ENCODE results near the gene MYH4. TPM values are rescaled to one million over a fixed set of nuclear protein-coding genes. Genes with fewer than 3 reads are reported as not detected.

MYH4 gene
- total and polyA plus RNA-seq, 4 donors, result 0.19 TPM; not detected in 3

DNA sequence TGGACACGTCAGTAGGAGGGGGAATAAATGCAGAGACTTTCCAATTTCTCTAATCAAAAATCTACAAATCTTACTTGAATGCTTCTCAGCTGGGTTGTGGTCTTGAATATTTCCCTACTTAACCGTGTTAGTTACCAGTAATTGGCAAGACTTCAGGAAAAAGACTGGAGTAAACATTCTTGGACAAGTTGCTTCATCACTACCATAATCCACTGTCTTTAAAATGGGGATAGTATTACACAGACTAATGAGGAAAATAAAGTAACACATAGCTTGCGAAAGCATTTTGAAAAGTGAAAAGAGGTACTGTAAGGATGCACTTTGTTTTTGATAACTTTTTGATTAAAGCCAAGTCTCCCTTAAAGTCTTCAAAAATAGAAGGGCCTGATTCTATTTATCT is 30.6 kb upstream of the MYH4 start:
- no peak for TF ChIP-seq FOXA1 (IDR thresholded peaks at IDR 0.05)
- TF ChIP-seq, protein P1, sequence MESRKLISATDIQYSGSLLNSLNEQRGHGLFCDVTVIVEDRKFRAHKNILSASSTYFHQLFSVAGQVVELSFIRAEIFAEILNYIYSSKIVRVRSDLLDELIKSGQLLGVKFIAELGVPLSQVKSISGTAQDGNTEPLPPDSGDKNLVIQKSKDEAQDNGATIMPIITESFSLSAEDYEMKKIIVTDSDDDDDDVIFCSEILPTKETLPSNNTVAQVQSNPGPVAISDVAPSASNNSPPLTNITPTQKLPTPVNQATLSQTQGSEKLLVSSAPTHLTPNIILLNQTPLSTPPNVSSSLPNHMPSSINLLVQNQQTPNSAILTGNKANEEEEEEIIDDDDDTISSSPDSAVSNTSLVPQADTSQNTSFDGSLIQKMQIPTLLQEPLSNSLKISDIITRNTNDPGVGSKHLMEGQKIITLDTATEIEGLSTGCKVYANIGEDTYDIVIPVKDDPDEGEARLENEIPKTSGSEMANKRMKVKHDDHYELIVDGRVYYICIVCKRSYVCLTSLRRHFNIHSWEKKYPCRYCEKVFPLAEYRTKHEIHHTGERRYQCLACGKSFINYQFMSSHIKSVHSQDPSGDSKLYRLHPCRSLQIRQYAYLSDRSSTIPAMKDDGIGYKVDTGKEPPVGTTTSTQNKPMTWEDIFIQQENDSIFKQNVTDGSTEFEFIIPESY (IDR thresholded peaks at IDR 0.05), result no peak
- TF ChIP-seq GABPA (IDR thresholded peaks at IDR 0.05 in 1 of 2, conservative IDR thresholded peaks at IDR 0.05 in 1 of 2), result no peak
- TF ChIP-seq RAD21 (IDR thresholded peaks at IDR 0.05), result no peak
- TF ChIP-seq, protein P2, sequence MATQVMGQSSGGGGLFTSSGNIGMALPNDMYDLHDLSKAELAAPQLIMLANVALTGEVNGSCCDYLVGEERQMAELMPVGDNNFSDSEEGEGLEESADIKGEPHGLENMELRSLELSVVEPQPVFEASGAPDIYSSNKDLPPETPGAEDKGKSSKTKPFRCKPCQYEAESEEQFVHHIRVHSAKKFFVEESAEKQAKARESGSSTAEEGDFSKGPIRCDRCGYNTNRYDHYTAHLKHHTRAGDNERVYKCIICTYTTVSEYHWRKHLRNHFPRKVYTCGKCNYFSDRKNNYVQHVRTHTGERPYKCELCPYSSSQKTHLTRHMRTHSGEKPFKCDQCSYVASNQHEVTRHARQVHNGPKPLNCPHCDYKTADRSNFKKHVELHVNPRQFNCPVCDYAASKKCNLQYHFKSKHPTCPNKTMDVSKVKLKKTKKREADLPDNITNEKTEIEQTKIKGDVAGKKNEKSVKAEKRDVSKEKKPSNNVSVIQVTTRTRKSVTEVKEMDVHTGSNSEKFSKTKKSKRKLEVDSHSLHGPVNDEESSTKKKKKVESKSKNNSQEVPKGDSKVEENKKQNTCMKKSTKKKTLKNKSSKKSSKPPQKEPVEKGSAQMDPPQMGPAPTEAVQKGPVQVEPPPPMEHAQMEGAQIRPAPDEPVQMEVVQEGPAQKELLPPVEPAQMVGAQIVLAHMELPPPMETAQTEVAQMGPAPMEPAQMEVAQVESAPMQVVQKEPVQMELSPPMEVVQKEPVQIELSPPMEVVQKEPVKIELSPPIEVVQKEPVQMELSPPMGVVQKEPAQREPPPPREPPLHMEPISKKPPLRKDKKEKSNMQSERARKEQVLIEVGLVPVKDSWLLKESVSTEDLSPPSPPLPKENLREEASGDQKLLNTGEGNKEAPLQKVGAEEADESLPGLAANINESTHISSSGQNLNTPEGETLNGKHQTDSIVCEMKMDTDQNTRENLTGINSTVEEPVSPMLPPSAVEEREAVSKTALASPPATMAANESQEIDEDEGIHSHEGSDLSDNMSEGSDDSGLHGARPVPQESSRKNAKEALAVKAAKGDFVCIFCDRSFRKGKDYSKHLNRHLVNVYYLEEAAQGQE (IDR thresholded peaks at IDR 0.05), result no peak
- no peak for TF ChIP-seq NR2F2 (IDR thresholded peaks at IDR 0.05)
- TF ChIP-seq EGR1 (IDR thresholded peaks at IDR 0.05; ENCODE audit: low read depth in 2 of 2), result no peak
- TF ChIP-seq FOXA2 (IDR thresholded peaks at IDR 0.05), result no peak
- no peak overlapping the region for H3K27ac ChIP-seq (ENCODE audit: low read depth in 1 of 2, low read length in 2 of 2)
- H3K9ac ChIP-seq (ENCODE audit: low read depth in 1 of 2, low read length in 2 of 2), result no peak overlapping the region
- WGBS, result 74% methylated on average over 3 of the region's 3 CpGs
- no peak for DNase-seq (ENCODE audit: low spot score)
- H3K36me3 ChIP-seq (ENCODE audit: control insufficient read depth in 4 of 4, insufficient read depth in 3 of 4, low read depth in 1 of 4, low read length in 3 of 4), result no peaks in the 10 kb centered on the region
- no peak overlapping the region for H3K4me3 ChIP-seq (ENCODE audit: low read depth in 1 of 3, low read length in 3 of 3)
- no peaks in the 10 kb centered on the region for H3K4me1 ChIP-seq (ENCODE audit: control insufficient read depth in 4 of 4, insufficient read depth in 4 of 4, low read length in 3 of 4)
- peaks cover 0 to 7% (median 1%) of the 10 kb centered on the region in 4 donors for H3K27me3 ChIP-seq (ENCODE audit: control insufficient read depth in 4 of 4, insufficient read depth in 4 of 4, low read length in 3 of 4)
- no peaks in the 10 kb centered on the region for H3K9me3 ChIP-seq (ENCODE audit: control insufficient read depth in 4 of 4, low read length in 3 of 4)

DNA sequence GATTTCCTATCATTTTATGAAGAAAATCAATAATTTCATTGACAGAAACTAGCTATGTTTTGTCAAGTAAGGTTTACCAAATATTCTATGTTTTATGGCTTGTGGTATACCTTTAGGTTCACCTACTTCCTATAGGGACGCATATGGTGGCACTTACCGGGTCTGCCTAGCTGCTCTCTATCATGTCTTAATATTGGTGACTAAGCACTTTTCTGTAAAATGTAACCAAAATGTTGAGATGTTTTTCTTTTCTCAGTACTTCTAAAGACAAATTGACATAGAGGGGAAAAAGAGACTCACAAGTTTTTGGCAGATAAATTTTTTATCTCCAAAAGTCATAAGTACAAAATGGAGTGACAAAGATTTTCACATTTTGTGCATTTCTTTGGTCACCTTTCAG is 22.6 kb upstream of the MYH4 start:
- Histone ChIP-seq H3K27me3 (ENCODE audit: control insufficient read depth in 4 of 4, insufficient read depth in 4 of 4, low read length in 3 of 4) (no peaks in the 10 kb centered on the region), H3K36me3 (ENCODE audit: control insufficient read depth in 4 of 4, insufficient read depth in 3 of 4, low read depth in 1 of 4, low read length in 3 of 4) (no peaks in the 10 kb centered on the region), H3K4me1 (ENCODE audit: control insufficient read depth in 4 of 4, insufficient read depth in 4 of 4, low read length in 3 of 4) (no peaks in the 10 kb centered on the region), H3K9ac (ENCODE audit: low read depth in 1 of 2, low read length in 2 of 2) (no peak overlapping the region), H3K4me3 (ENCODE audit: low read depth in 1 of 3, low read length in 3 of 3) (no peak overlapping the region), H3K9me3 (ENCODE audit: control insufficient read depth in 4 of 4, low read length in 3 of 4) (peaks cover 0 to 10% (median 4%) of the 10 kb centered on the region in 4 donors), H3K27ac (ENCODE audit: low read depth in 1 of 2, low read length in 2 of 2) (no peak overlapping the region)
- no peak for DNase-seq (ENCODE audit: low spot score)
- WGBS, result 87% methylated on average over 2 of the region's 2 CpGs
- TF ChIP-seq JUND (IDR thresholded peaks at IDR 0.05) (no peak), YY1 (IDR thresholded peaks at IDR 0.05) (no peak), SP1 (IDR thresholded peaks at IDR 0.05) (no peak), GABPA (IDR thresholded peaks at IDR 0.05 in 1 of 2, conservative IDR thresholded peaks at IDR 0.05 in 1 of 2) (no peak), RXRA (IDR thresholded peaks at IDR 0.05) (no peak), EGR1 (IDR thresholded peaks at IDR 0.05; ENCODE audit: low read depth in 2 of 2) (no peak)
- TF ChIP-seq, protein P3, sequence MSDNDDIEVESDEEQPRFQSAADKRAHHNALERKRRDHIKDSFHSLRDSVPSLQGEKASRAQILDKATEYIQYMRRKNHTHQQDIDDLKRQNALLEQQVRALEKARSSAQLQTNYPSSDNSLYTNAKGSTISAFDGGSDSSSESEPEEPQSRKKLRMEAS (IDR thresholded peaks at IDR 0.05), result no peak
- TF ChIP-seq, protein P4, sequence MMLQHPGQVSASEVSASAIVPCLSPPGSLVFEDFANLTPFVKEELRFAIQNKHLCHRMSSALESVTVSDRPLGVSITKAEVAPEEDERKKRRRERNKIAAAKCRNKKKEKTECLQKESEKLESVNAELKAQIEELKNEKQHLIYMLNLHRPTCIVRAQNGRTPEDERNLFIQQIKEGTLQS (IDR thresholded peaks at IDR 0.05), result no peak
- TF ChIP-seq, protein P5, sequence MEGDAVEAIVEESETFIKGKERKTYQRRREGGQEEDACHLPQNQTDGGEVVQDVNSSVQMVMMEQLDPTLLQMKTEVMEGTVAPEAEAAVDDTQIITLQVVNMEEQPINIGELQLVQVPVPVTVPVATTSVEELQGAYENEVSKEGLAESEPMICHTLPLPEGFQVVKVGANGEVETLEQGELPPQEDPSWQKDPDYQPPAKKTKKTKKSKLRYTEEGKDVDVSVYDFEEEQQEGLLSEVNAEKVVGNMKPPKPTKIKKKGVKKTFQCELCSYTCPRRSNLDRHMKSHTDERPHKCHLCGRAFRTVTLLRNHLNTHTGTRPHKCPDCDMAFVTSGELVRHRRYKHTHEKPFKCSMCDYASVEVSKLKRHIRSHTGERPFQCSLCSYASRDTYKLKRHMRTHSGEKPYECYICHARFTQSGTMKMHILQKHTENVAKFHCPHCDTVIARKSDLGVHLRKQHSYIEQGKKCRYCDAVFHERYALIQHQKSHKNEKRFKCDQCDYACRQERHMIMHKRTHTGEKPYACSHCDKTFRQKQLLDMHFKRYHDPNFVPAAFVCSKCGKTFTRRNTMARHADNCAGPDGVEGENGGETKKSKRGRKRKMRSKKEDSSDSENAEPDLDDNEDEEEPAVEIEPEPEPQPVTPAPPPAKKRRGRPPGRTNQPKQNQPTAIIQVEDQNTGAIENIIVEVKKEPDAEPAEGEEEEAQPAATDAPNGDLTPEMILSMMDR (IDR thresholded peaks at IDR 0.05; ENCODE audit: low read depth, low read length, missing input control), result no peak
- TF ChIP-seq, protein P2 (IDR thresholded peaks at IDR 0.05), result no peak

All from liver (tissue), 9 donors.